Measurements from ENCODE around the gene PPP2CA.

DNA sequence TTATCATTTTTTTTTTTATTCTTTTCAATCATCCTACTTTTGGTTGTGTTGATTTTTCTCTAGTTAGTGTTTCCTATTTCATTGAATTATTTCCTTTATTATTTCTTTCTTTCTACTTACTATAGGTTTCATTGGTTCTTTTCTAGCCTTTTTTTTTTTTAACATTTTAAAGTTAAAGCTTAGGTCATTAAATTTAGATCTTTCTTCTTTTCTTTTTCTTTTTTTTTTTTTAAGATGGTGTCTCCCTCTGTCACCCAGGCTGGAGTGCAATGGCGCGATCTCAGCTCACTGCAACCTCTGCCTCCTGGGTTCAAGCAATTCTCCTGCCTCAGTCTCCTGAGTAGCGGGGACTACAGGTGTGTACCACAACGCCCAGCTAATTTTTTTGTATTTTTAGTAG lies 43.0 kb upstream of the PPP2CA start:
- TF ChIP-seq, protein P1, sequence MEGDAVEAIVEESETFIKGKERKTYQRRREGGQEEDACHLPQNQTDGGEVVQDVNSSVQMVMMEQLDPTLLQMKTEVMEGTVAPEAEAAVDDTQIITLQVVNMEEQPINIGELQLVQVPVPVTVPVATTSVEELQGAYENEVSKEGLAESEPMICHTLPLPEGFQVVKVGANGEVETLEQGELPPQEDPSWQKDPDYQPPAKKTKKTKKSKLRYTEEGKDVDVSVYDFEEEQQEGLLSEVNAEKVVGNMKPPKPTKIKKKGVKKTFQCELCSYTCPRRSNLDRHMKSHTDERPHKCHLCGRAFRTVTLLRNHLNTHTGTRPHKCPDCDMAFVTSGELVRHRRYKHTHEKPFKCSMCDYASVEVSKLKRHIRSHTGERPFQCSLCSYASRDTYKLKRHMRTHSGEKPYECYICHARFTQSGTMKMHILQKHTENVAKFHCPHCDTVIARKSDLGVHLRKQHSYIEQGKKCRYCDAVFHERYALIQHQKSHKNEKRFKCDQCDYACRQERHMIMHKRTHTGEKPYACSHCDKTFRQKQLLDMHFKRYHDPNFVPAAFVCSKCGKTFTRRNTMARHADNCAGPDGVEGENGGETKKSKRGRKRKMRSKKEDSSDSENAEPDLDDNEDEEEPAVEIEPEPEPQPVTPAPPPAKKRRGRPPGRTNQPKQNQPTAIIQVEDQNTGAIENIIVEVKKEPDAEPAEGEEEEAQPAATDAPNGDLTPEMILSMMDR (IDR thresholded peaks at IDR 0.05), result no peak
- no peak for TF ChIP-seq EP300 (IDR thresholded peaks at IDR 0.05)
- TF ChIP-seq POLR2A (IDR thresholded peaks at IDR 0.05), result no peak

Measured in tibial nerve (tissue), 4 donors.